Hepatic stellate cell (primary cell): Measurements from ENCODE around the gene SRXN1.
A peak's percentile ranks its signal among the peaks of the same experiment; 100 is the strongest.
"Not testable (repeated sequence)": the region's sequence is repeated elsewhere in the genome, so short reads cannot be mapped to it uniquely, and the experiment has no call there.

Experiments used
- DNase-seq: peaks from one replicate; pipeline ENCODE4 v3.0.0; 2011; ENCODE audit warnings: low spot score

Gene SRXN1

DNA sequence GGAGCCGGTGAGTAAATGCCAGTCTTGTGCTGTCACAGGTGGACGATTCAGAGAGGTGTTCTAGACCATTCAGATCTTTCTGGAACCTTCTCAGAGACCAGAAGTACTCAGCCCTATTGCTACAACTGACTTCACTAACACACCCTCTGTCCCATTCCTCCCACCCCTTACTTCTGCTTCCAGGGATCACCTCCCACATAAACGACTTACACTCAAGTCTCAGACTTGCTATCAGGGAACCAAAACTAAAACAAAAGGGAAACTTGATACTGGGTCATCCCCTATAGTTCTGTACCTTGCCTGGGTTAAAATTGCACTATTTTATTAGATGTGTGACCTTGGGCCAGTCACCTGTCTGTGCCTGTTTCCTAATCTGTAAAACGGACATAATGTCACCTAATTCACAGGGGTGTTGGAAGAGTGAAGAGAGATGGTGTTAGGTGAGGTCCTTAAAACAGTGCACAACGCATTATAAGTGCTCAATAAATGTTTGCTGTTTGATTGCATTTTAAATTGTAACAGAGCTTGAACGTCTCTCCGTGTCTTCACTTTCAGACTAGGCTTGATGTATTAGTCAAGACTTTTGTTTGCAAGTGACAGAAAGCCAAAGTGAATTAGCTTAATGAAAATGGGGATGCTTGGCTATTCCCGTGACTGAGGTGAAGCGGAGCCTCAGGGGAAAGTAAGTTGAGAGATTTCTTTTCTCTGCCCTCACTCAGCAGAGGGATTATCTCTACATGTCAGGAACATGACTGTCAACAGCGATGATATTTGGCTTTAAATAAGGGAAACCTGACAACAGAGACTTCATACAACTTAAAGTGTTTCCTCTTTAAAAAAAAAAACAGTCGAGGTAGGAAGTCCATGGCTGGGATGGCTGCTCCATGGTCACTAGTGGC lies 3.0 kb upstream of the SRXN1 start:
- DNase-seq: no peak

DNA sequence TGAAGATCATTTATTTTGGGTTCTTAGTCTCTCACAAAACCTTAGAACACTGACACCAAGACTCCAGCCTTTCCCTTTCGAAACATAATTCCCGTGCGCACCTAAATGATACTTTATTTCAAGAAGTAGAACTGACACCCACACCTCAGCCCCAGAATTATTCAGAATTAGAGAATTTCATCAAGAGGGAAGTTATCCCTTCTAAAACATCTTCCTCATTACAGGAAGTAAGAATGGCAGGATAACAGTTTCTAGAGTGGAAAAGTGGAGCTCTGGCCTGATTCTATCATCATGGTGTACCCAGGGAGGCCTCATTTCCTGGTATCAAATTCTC lies 1.4 kb upstream of the SRXN1 start:
- DNase-seq: no peak

DNA sequence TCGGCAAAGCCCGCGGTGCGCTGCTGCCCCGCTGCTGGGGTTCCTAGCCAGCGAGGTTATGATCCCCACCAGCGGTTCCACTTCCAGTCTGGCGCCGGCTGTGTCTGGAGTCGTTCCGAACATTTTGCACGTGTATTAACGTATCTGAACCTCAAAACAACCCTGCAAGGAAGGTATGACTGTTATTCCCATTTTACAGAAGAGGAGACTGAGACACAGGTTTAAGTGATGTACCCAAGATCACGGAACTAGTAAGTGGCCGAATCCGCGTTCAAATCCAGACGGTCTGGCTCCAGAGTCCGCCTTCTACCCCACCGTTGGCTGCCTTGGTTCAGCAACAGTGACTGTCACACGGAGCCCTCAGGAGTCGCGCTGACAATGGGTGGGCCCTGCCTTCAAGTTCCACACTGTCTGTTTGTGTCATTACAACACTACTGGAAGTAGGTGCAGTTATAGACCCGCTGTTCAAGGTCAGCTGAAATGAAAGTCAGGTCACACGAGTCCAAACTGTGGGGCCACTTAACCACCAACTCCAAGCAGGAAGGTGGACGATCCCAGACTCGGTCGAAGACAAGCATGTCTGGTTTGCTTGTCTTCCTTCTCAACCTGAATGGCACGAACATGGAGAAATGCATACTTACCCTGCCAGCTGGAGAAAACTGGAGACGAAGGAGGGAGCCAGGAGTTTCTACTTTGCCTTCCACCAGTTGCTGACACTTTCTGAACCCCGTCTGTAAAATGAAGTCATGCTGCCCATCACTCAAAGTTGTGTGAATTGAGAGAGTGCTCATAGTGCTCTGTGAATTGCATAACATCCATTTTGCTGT lies 803 bp upstream of the SRXN1 start:
- no peak for DNase-seq

DNA sequence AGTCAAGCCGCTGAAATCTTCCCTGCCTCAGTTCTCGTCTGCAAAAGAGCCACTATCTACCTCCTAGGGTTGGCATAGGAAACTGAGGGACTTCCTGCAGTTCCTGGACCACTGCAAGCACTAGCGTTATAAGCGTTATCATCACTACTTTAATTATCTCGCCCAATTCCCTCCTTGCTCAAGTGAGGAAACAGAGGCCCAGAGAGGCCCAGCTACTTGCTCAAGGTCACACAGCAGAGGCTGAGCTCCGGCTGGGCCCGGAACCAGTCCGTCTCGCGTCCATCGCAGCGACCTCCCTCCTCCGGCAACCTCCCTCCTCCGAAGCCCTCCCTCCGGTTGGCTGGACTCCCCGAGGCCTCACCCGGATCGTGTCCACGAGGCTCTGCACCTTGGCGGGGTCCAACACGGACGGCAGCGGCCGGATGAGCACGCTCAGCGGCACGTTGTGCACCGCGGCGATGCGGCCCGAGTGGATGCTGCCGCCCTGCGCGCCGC lies 338 bp downstream of the SRXN1 start:
- peak; percentile 53 for DNase-seq

DNA sequence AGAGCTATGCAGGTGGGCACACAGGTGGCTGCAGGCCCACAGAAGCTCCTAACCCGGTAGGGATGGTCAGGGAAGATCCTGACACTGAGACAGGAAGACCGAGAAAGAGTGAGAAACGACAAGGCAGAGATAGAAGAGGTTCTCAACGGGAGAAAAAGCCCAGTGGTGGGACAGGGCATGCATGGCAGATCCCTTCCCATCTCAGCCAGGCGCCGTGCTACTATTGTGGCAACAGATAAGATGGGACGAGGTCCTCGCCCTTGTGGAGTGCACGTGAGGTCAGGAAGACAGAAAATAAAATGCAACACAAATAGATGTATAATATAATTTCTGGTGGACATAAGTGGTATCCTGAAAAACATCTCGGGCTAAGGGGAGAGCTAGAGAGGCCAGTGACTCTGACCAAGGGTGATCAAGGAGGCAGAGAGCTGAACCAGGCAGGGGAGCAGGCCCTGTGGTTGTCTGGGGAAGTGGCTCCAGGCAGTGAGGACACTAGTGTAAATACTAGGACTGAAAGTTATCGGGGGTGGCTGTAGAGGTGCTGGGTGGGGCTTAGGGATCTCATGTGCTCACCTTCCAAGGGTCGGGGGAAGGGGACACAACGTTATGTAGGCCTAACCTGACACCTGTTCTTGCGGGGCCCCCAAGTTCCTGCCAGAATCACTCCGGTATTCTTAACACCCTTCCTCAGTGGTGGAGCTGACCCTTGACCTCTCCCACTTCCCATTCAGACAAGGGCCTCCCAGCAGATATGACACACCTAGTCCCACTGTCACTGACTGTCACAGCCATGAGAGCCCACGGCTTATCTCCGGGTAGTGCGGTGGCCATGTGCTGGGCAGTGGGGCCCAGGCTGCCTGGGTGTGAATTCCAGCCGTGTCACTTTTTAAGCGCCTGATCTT lies 1.0 kb downstream of the SRXN1 start:
- no peak for DNase-seq

DNA sequence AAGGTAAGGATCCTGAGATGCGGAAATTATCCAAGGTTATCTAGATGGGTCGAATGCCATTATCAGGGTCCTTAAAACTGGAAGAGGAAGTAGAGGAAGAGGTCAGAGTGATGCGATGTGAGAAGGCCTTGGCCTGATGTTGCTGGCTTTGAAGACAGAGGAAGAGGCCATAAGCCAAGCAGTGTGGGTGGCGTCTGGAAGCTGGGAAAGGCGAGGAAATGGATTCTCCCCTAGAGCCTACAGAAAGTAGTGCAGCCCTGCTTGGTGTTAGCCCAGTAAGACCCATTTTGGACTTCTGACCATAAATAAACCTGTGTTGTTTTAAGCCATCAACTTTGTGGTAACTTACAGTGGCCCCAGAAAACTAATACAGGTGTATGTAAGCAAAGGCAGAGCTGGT lies 2.0 kb downstream of the SRXN1 start:
- DNase-seq: no peak

DNA sequence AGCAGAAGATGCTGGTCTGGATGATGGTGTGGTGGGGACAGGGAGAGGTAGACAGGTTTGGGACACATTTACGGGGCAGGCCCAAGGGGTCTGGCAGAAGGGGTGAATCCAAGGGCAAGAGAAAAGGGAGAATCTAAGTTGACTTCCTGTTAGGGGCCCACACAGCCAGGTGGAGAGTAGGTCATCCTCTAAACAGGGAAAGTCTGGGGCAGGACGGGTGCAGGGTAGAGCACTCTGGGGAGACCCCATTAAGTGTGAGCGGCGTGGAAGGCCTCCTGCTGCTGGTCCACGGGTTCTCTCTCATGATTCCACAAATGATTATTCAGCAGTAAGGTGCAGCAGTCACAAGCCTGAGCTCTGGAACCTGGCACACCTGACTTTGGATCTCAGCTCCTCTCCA lies 2.7 kb downstream of the SRXN1 start:
- DNase-seq: no peak

DNA sequence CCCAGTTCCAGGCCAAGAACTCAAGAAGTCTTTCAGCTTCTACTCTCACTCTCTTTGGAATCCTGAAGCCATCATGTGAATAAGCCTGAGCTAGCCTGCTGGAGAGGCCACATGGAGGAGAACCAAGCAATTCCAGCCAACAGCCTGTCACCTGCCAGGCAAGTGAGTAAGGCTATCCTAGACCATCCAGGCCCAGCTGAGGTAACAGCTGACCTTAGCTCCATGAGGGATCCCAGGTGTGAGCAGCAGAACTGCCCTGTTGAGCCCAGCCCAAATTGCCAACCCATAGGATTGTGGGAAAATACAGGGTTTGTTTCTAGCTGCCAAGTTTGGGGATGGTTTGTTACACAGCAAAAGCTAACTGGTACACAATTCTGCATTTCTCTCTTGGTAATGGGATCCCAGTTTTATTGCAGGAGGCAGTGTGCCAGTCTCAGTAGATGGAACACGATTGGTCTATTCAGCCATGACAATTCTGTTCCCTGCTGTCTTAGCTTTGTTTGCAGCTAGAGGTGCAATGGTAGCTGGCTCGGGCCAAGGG lies 5.5 kb downstream of the SRXN1 start:
- DNase-seq: no peak

DNA sequence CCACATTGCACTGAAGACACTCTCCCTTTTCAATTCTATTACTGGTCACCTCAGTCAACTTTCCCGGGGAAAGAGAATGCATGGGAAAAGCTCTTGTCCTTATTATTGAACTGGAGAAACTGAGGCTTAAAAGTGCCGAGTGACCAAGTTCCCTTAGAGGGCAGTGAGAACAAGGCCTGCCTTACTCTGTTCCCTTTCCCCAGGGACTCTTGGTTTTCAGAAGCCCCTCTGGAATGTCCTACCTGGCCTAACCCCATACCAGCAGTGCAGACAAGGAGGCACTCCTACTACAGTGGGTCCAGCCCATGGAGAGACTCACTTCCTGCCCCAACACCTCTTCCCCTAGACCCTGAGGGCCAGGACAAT lies 6.1 kb downstream of the SRXN1 start:
- DNase-seq: no peak

DNA sequence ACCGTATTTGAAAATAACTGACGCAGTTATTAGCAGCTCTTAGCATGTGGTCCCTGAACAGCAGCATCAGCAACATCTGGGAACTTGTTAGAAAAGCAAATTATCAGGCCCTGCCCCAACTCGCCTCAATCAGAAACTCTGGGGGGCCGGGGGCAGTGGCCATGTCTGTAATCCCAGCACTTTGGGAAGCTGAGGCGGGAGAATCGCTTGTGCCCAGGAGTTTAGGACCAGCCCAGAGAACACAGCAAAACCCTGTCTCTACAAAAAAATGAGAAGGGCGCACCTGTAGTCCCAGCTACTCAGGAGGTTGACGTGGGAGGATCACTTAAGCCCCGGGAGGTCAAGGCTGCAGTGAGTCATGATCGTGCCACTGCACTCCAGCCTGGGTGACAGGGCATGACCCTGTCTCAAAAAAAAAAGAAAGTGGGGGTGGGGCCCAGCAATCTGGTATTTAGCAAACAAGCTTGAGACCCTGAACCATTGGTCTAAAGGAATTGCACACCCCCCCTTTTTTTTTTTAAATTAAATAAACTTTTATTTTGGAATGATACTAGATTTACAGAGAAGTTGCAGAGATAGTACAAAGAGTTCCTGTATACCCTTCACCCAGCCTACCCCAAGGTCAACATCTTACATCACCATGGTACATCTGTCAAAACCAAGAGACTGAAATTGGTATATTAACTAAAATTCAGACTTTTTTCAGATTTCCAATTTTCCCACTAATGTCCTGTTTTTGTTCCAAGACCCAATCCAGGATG lies 6.7 kb downstream of the SRXN1 start:
- no peak for DNase-seq

DNA sequence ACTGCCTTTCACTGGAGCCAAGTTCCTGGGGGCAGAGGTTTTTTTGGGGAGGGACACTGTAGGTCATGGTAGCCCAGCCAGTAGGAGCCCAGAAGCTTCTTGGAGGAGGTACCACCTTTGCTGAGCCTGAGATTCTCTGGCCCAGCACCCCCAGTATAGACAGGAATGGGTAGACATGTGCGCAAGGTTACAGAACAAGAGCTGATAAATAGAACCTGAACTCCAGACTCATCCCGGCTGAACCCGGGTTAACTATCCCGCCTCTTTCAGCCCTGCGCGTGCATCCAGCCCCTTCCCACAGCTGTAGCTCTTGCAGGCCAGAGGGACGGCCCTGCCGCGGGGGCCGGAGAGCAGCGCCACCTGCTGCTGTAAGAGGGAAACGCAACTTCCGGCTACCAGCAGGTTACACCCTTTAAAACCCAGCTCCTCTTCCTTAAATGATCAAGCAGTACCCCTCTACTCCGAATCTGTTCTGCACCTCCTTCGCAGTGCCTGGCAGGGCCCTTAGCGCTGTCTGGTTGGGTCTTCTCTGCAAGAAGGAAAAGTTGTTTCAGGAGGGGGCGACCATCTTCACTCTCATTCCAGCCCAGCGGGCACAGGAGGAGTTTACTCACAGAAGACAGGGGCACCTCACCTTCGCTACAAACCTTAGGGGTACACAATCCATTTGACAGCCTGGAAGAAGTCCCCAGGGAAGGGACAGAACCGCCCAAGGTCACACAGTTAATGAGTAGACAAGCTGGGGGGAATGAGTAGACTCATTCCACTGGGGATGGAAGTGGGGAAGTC lies 7.5 kb downstream of the SRXN1 start:
- peak; percentile 84 for DNase-seq

DNA sequence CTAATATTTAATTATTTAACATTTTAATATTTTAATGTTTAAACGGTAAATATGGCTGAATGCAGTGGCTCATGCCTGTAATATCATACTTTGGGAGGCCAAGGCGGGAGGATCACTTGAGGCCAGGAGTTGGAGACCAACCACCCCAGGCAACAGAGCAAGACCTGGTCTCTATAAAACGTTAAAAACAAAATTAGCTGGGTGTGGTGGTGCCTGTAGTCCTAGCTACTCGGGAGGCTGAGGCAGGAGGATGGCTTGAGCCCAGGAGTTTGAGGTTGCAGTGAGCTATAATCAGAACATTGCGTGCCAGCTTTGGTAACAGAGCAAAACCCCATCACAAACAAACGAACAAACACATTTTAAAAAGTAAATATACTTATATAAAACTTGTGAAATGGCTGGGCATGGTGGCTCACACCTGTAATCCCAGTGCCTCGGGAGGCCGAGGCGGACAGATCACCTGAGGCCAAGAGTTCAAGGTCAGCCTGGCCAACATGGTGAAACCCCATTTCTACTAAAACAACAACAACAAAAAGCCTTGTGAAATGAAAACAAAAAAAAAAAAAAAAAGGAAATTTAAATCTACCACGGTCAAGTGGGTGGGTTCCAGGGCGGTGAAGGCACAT lies 8.2 kb downstream of the SRXN1 start:
- no peak for DNase-seq

DNA sequence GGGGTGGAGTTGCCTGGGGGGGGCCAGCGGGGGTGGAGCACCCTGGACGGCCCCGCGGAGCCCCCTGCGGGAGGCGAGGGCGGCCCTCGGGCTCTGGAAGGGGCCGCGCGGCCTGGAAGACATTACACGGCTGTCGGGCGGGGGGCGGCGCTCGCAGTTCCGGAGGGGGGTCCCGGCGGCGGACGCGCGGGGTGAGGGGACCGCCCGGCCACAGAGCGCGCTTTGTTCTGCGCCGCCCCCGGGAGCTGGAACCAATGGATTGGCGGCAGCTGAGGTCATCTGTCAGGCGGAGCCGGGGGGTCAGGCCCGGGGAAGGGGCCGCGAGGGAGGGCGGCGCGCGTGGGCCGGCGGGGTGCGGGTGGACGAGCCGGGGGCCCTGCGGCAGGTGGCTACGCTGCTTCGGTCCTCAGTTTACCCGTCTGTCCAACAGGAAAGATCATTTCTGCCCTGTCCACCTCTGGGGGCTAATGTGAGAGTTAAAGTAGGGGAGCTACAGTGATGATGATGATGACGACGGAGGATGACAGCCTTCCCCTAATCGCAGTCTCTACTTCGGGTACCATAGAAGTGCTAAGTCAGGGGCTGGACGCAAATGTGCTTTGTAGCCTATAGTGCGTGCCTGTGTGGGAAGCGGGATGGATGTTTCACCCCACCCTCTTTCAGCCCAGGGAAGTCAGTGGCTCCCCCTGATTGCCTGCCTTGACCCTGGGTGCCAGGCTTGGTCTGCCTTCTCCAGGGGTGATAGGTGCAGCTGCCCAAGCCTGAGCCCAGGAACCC lies 10.4 kb downstream of the SRXN1 start:
- DNase-seq: no peak

DNA sequence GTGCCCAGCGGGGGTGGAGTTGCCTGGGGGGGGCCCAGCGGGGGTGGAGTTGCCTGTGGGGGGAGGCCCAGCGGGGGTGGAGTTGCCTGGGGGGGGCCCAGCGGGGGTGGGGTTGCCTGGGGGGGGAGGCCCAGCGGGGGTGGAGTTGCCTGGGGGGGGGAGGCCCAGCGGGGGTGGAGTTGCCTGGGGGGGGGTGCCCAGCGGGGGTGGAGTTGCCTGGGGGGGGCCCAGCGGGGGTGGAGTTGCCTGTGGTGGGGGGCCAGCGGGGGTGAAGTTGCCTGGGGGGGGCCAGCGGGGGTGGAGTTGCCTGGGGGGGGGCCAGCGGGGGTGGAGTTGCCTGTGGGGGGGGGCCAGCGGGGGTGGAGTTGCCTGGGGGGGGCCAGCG lies 11.0 kb downstream of the SRXN1 start:
- DNase-seq: not testable (repeated sequence)

DNA sequence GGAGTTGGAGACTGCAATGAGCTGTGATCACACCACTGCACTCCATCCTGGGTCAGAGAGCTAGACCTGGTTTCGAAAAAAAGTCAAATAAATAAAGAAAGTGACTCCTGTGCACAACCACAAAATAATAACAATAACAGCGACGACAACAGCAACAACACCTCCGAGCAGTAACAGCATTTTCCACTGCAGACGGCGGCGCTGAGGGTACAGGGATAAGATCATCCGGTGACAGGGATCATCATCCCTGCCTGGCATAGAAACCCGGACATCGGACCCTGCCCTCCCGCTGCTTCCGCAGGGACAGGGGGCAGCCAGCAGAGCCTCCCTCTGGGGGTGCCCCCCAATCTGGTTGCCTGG lies 11.5 kb downstream of the SRXN1 start:
- DNase-seq: no peak

DNA sequence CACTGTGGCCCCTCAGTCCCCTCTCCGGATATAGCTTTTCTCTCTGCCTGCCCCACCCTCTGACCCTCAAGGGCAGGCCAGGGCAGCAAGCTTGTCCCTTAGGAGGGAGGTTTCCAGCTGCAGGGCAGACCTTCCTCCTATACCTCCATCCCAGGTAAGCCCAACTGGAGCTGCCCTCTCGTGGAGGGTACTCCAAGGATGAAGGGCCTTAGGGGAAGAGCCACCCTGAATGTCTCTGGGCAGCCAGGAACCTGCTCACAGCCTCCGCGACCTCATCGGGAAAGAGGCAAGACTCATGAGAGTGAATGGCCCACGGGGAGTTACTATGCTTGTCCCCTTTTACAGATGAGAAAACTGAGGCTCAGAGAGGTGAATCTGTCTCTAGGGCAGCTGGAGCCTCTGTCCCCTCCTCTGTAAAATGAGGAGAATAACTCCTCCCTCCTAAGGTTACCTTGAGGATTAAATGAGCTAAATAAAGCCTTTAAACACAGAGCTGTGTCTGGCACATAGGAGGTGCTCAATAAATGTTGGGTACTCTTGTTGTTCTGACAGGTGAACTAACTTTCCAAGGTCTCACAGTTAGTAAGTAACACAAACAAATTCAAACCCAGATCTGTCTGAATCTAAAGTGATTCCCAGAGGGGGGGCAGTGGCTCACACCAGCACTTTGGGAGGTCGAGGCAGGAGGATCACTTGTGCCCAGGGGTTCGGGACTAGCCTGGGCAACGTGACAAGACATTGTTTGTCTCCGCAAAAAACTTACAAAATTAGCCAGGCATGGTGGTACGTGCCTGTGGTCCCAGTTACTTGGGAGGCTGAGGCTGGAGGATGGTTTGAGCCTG lies 12.1 kb downstream of the SRXN1 start:
- DNase-seq: no peak

DNA sequence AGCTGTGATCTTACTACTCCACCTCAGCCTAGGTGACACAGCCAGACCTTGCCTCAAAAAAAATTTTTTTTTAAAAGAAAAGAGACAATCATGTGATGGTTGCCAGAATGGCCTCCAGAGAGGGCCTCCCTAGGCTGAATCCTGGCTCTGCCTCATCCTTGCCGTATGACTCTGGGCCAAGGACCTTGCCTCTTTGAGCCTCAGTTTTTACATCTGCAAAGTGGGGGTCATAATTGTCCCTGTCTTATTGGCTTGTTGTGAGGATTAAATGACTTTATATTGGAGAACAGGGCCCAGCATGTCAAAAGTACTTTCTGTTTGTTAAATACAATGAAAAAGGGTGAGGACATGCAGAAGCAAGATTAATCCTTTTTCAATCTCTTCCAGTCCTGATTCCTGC lies 14.4 kb downstream of the SRXN1 start:
- no peak for DNase-seq

DNA sequence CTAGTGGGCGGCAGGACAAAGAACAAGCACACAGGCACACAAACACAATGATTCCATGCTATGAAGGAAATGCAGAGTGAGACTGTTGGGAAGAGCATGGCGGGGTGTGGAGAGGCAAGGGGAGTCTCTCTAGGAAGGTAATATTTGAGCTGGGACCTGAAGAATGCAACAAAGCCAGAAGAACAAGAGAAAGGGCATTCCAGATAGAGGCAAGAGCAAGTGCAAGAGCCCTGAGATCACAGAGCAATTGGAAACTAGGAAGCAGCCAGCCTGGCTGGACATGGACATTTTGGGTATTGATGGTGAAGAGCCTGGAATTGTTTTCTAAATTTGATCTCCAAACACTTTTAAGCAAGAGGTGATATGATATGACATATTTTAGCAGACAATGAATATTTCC lies 15.4 kb downstream of the SRXN1 start:
- no peak for DNase-seq
